ENCODE results near the gene CKS2. TPM values are rescaled to one million over a fixed set of nuclear protein-coding genes. Genes with fewer than 3 reads are reported as not detected.
"Not testable (repeated sequence)": the region's sequence is repeated elsewhere in the genome, so short reads cannot be mapped to it uniquely, and the experiment has no call there.

Gene CKS2
- total RNA-seq, 3 donors from 2014 or later = 18.2 to 32.4 (median 21.7) TPM

DNA sequence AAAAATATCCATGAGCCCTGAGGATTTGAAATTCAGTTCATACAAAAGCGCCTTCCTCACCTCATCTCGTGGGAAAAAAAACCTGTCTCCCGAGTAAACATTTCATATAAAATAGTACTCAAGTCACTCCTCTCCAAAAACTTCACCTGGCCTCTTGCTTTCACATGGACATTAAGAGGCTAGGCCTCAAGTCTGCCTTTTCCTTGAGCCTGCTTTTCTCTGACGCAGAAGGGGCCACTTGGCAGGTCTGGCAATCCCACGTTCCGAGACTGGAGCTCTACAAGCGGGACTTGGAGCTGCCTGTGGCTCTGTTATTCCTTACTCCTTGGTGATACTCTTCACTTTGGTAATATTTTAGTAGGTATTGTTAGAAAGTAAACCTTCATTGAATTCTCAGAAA, 26.9 kb upstream of the CKS2 start:
- intact Hi-C loops (cut with DNase I; ENCODE audit: low total_unique reads) = no loop called here
- DNase-seq (ENCODE audit: low spot score in 2 of 2) = no peak
- no peak for TF ChIP-seq POLR2A (IDR thresholded peaks at IDR 0.05)
- no peak for TF ChIP-seq POLR2AphosphoS5 (IDR thresholded peaks at IDR 0.05)
- no peak for TF ChIP-seq CTCF (IDR thresholded peaks at IDR 0.05)
- Histone ChIP-seq H3K36me3 (no peaks in the 10 kb centered on the region), H3K27me3 (no peaks in the 10 kb centered on the region), H3K4me3 (no peak overlapping the region), H3K27ac (no peak overlapping the region), H3K9me3 (no peaks in the 10 kb centered on the region), H3K4me1 (no peaks in the 10 kb centered on the region)

DNA sequence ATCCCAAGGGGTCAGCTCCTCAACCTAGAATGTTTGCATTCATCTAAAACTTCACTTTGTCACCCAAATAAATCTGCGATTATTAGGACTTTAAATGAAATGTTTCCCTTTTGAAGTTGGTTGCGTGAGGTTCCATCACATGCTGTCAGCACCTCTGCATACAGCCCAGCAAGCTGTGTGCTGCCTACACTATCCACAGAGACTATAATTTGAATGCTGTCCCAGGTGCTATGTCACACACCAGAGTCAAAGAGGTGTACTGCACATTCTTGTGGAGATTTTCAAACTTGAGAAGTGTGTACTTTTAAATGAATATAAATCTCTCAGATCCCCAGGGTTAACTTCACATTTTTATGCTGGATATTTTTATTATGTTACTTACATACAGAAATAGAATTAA, 19.3 kb upstream of the CKS2 start:
- Histone ChIP-seq H3K27ac (no peak overlapping the region), H3K4me1 (no peaks in the 10 kb centered on the region), H3K36me3 (no peaks in the 10 kb centered on the region), H3K27me3 (no peaks in the 10 kb centered on the region), H3K9me3 (peaks cover 0 to 3% of the 10 kb centered on the region in 2 donors), H3K4me3 (no peak overlapping the region)
- intact Hi-C loops (cut with DNase I; ENCODE audit: low total_unique reads) = no loop called here
- TF ChIP-seq POLR2AphosphoS5 (IDR thresholded peaks at IDR 0.05) = no peak
- no peak for DNase-seq (ENCODE audit: low spot score in 2 of 2)

- Histone ChIP-seq H3K27me3 (no peaks in the 10 kb centered on the region), H3K4me1 (no peaks in the 10 kb centered on the region), H3K4me3 (no peak overlapping the region), H3K9me3 (peaks cover 0 to 3% of the 10 kb centered on the region in 2 donors), H3K27ac (no peak overlapping the region), H3K36me3 (no peaks in the 10 kb centered on the region)
- DNase-seq (ENCODE audit: low spot score in 2 of 2) = no peak
- intact Hi-C loops (cut with DNase I; ENCODE audit: low total_unique reads) = no loop called here
- no peak for TF ChIP-seq POLR2AphosphoS5 (IDR thresholded peaks at IDR 0.05)
- no peak for TF ChIP-seq CTCF (IDR thresholded peaks at IDR 0.05)
- no peak for TF ChIP-seq POLR2A (IDR thresholded peaks at IDR 0.05)
These were observed 18.0 kb upstream of the CKS2 start for GRCh38 chr9:89293014-89293413.

- TF ChIP-seq POLR2A (IDR thresholded peaks at IDR 0.05) = no peak
- no peak for TF ChIP-seq POLR2AphosphoS5 (IDR thresholded peaks at IDR 0.05)
- no peak for TF ChIP-seq CTCF (IDR thresholded peaks at IDR 0.05)
- DNase-seq (ENCODE audit: low spot score in 2 of 2) = no peak
- no peaks in the 10 kb centered on the region for H3K36me3 ChIP-seq
- H3K4me3 ChIP-seq = no peak overlapping the region
- no peak overlapping the region for H3K27ac ChIP-seq
- intact Hi-C loops (cut with DNase I; ENCODE audit: low total_unique reads) = no loop called here
- H3K27me3 ChIP-seq = no peaks in the 10 kb centered on the region
- peaks cover 0 to 3% of the 10 kb centered on the region in 2 donors for H3K9me3 ChIP-seq
- H3K4me1 ChIP-seq = no peaks in the 10 kb centered on the region
These were observed 15.6 kb upstream of the CKS2 start for GRCh38 chr9:89295400-89295799.

- H3K27me3 ChIP-seq; DNase-seq (ENCODE audit: low spot score in 2 of 2); intact Hi-C loops (cut with DNase I; ENCODE audit: low total_unique reads); H3K4me3 ChIP-seq; H3K4me1 ChIP-seq; H3K36me3 ChIP-seq; H3K27ac ChIP-seq; H3K9me3 ChIP-seq: not testable (repeated sequence)
These were observed 9.0 kb upstream of the CKS2 start for GRCh38 chr9:89301996-89302395.

GRCh38 chr9:89304020-89304833, 6.8 kb upstream of the CKS2 start:
- Histone ChIP-seq H3K27ac (no peak overlapping the region), H3K36me3 (no peaks in the 10 kb centered on the region), H3K4me3 (no peak overlapping the region), H3K4me1 (no peaks in the 10 kb centered on the region), H3K9me3 (no peaks in the 10 kb centered on the region), H3K27me3 (no peaks in the 10 kb centered on the region)
- intact Hi-C loops (cut with DNase I; ENCODE audit: low total_unique reads) = no loop called here
- no peak for DNase-seq (ENCODE audit: low spot score in 2 of 2)
- TF ChIP-seq CTCF (IDR thresholded peaks at IDR 0.05) (no peak), POLR2A (IDR thresholded peaks at IDR 0.05) (no peak), POLR2AphosphoS5 (IDR thresholded peaks at IDR 0.05) (no peak)
